ENCODE data around the gene HLX.

HLX gene, protein sequence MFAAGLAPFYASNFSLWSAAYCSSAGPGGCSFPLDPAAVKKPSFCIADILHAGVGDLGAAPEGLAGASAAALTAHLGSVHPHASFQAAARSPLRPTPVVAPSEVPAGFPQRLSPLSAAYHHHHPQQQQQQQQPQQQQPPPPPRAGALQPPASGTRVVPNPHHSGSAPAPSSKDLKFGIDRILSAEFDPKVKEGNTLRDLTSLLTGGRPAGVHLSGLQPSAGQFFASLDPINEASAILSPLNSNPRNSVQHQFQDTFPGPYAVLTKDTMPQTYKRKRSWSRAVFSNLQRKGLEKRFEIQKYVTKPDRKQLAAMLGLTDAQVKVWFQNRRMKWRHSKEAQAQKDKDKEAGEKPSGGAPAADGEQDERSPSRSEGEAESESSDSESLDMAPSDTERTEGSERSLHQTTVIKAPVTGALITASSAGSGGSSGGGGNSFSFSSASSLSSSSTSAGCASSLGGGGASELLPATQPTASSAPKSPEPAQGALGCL

DNA sequence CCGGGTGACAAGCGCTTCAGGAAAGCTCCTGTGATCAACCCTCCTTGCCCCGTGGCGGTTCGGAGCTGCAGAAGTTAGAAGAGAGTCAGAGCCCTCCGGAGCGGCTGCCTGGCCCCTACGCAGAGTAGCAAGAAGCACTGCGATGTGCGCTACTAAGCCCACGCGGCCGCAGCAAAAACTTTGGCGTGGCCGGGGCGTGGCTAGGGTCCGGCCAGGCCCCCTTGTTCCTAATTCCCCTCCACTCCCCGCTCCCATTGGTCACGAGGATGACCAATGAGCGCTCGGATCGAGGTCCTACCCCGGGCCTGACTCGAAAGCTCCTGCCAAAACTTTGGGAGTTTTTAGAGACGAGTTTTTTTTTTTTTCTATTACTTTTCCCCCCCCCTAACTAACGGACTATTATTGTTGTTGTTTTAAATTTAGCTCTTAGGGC is at the start of gene HLX:
Gene HLX, plus strand, starts transcription at position 368 of the 433 bp plus-strand sequence. CDS start 415 bp downstream, outside the sequence.
- H3K27ac ChIP-seq (ENCODE audit: low read depth, low read length) = no peak within 1 kb of the TSS
- no peaks in the 10 kb centered on the region for H3K27me3 ChIP-seq (ENCODE audit: low read length)
- H2AFZ ChIP-seq (ENCODE audit: low read depth, low read length, severe bottlenecking) = no peak within 1 kb of the TSS

DNA sequence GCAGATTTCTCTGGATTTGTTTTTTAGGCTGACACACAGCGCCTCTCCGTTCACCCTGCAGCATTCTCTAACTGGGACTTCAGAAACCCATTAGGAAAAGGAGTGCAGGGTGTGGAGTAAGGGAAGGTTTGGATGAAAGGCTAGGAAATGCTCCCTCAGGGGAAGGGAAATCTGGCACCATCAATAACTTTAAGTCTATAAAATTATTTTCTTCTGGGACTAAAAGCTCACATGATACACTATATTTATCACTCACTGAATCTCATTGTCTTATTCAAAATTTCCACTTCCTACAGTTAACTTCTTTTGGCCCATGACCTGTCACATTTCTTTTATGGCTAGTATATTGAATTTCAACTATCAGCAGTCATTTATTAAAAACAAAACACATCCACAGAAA is 45.8 kb upstream of the HLX start:
- Histone ChIP-seq H2AFZ (ENCODE audit: low read depth, low read length, severe bottlenecking) (no peak overlapping the region), H3K36me3 (ENCODE audit: low read length) (no peaks in the 10 kb centered on the region), H3K9ac (ENCODE audit: low read length) (no peak overlapping the region), H3K9me2 (replicated peaks; ENCODE audit: insufficient read depth, low read length) (no peaks in the 10 kb centered on the region), H3K27ac (ENCODE audit: low read depth, low read length) (no peak overlapping the region), H4K20me1 (ENCODE audit: low read depth, low read length) (no peaks in the 10 kb centered on the region), H3F3A (ENCODE audit: insufficient read depth) (no peaks in the 10 kb centered on the region), H3K4me3 (ENCODE audit: insufficient read depth, low read length, poor library complexity, severe bottlenecking) (no peak overlapping the region), H3K4me2 (ENCODE audit: low read depth, low read length, poor library complexity, severe bottlenecking) (no peak overlapping the region), H3K27me3 (ENCODE audit: low read length) (no peaks in the 10 kb centered on the region), H3K79me2 (ENCODE audit: insufficient read depth, low read length) (no peaks in the 10 kb centered on the region), H3K9me3 (ENCODE audit: insufficient read depth, low read length) (no peaks in the 10 kb centered on the region)
- TF ChIP-seq EZH2phosphoT487 (conservative IDR thresholded peaks at IDR 0.05; ENCODE audit: low read length) = no peak
- TF ChIP-seq, protein P1, sequence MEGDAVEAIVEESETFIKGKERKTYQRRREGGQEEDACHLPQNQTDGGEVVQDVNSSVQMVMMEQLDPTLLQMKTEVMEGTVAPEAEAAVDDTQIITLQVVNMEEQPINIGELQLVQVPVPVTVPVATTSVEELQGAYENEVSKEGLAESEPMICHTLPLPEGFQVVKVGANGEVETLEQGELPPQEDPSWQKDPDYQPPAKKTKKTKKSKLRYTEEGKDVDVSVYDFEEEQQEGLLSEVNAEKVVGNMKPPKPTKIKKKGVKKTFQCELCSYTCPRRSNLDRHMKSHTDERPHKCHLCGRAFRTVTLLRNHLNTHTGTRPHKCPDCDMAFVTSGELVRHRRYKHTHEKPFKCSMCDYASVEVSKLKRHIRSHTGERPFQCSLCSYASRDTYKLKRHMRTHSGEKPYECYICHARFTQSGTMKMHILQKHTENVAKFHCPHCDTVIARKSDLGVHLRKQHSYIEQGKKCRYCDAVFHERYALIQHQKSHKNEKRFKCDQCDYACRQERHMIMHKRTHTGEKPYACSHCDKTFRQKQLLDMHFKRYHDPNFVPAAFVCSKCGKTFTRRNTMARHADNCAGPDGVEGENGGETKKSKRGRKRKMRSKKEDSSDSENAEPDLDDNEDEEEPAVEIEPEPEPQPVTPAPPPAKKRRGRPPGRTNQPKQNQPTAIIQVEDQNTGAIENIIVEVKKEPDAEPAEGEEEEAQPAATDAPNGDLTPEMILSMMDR (IDR thresholded peaks at IDR 0.05; ENCODE audit: insufficient read depth, low read length, poor library complexity, severe bottlenecking) = no peak

More for the DNA sequence above, at the start of gene HLX:
- H3K79me2 ChIP-seq (ENCODE audit: insufficient read depth, low read length) = no peaks in the 10 kb centered on the region
- no peak for TF ChIP-seq EZH2phosphoT487 (conservative IDR thresholded peaks at IDR 0.05; ENCODE audit: low read length)
- TF ChIP-seq, protein P1 (IDR thresholded peaks at IDR 0.05; ENCODE audit: insufficient read depth, low read length, poor library complexity, severe bottlenecking) = no peak
- no peak within 1 kb of the TSS for H3K9ac ChIP-seq (ENCODE audit: low read length)
- no peaks in the 10 kb centered on the region for H4K20me1 ChIP-seq (ENCODE audit: low read depth, low read length)
- no peak within 1 kb of the TSS for H3K4me3 ChIP-seq (ENCODE audit: insufficient read depth, low read length, poor library complexity, severe bottlenecking)
- no peaks in the 10 kb centered on the region for H3K9me2 ChIP-seq (replicated peaks; ENCODE audit: insufficient read depth, low read length)
- H3F3A ChIP-seq (ENCODE audit: insufficient read depth) = no peaks in the 10 kb centered on the region
- H3K9me3 ChIP-seq (ENCODE audit: insufficient read depth, low read length) = no peaks in the 10 kb centered on the region
- H3K36me3 ChIP-seq (ENCODE audit: low read length) = no peaks in the 10 kb centered on the region
- H3K4me2 ChIP-seq (ENCODE audit: low read depth, low read length, poor library complexity, severe bottlenecking) = no peak within 1 kb of the TSS

DNA sequence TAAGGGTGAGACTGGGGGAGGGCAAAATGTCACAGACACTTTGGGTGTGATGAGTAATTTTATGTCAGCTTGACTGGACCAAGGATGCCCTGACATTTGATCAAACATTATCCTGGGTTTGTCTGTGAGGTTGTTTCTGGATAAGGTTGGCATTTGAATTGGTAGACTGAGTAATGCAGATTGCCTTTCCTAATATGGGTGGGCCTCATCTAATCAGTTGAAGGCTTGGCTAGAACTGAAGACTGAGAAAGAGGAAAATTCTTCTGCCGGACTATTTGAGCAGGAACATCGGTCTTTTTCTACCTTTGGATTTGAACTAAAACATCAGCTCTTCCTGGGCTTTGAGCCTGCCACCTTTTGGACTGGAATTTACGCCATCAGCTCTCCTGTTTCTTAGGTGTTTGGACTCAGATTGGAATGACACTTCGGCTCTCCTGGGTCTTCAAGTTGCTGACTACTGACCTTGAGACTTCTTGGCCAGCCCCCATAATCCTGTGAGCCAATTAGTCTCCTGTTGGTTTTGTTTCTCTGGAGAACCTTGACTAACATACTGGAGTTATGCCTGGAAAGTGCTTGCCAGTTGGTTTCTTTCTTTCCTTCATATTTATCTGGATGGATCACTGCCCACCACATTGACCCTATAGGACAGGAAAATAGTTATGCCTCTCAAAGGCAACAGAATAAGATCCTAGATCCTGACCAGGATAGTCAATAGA is 44.9 kb upstream of the HLX start:
- H3K36me3 ChIP-seq (ENCODE audit: low read length) = no peaks in the 10 kb centered on the region
- no peaks in the 10 kb centered on the region for H3K9me2 ChIP-seq (replicated peaks; ENCODE audit: insufficient read depth, low read length)
- H3K4me2 ChIP-seq (ENCODE audit: low read depth, low read length, poor library complexity, severe bottlenecking) = no peak overlapping the region
- no peaks in the 10 kb centered on the region for H3K79me2 ChIP-seq (ENCODE audit: insufficient read depth, low read length)
- TF ChIP-seq EZH2phosphoT487 (conservative IDR thresholded peaks at IDR 0.05; ENCODE audit: low read length) = no peak
- TF ChIP-seq, protein P1 (IDR thresholded peaks at IDR 0.05; ENCODE audit: insufficient read depth, low read length, poor library complexity, severe bottlenecking) = no peak
- H4K20me1 ChIP-seq (ENCODE audit: low read depth, low read length) = no peaks in the 10 kb centered on the region
- H3K4me3 ChIP-seq (ENCODE audit: insufficient read depth, low read length, poor library complexity, severe bottlenecking) = no peak overlapping the region
- H3F3A ChIP-seq (ENCODE audit: insufficient read depth) = no peaks in the 10 kb centered on the region
- no peak overlapping the region for H3K27ac ChIP-seq (ENCODE audit: low read depth, low read length)
- H2AFZ ChIP-seq (ENCODE audit: low read depth, low read length, severe bottlenecking) = no peak overlapping the region
- H3K9ac ChIP-seq (ENCODE audit: low read length) = no peak overlapping the region
- no peaks in the 10 kb centered on the region for H3K27me3 ChIP-seq (ENCODE audit: low read length)
- H3K9me3 ChIP-seq (ENCODE audit: insufficient read depth, low read length) = no peaks in the 10 kb centered on the region

Measured in SU-DHL-6 (cell line).